Measurements from ENCODE around the gene WFDC5.
"Not testable (repeated sequence)": the region's sequence is repeated elsewhere in the genome, so short reads cannot be mapped to it uniquely, and the experiment has no call there.

The WFDC5 gene

DNA sequence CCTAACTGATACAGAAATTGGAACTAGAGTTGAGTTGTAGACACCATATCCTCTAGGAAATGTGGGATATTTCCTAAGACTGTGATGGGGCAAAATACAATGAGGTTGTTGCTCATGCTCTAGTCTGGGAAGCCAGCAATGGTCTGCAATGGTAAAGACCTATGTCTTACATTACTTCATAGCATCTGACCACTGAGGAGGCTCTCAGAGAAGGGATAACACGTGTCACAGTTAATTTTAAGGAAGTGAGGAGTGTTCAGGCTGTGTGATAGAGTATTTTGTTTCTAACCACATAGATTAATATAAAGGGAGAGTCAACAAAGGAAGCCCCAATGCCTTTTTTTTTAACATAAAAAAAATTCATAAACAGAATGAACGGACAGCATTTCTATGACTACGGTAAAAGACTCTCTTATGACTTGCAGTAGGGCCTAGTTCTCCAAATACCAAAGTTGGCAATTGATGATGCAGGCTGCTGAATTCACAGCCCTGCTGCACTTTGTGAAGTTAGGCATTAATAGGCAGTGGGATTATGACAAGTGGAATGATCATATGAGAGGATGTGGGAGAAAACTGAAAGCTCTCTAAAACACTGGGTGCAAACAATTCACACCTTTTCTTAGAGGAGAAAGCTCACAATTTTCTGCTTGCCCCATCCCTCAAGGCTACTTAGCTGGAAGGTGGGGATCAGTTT lies 27.7 kb downstream of the WFDC5 start:
- no peak for DNase-seq

DNA sequence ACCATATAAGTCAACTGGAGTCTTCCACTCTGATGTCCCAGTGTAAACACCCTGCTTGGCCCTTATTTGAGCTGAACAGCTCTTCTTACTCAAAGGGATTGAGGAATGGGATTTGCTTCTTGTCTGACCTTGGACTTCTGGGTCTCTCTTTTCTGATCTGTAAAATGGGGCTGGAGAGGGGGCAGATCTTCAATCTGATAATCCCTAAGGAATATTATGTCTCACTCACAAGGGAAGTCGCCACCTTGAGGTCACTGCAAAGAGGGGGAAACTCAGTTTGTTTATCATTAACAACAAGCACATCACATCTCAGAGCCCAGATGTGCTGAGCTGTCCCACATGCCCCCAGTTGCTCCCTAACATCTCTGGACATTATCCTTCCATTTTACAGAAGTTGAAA lies 29.1 kb downstream of the WFDC5 start:
- no peak for DNase-seq

DNA sequence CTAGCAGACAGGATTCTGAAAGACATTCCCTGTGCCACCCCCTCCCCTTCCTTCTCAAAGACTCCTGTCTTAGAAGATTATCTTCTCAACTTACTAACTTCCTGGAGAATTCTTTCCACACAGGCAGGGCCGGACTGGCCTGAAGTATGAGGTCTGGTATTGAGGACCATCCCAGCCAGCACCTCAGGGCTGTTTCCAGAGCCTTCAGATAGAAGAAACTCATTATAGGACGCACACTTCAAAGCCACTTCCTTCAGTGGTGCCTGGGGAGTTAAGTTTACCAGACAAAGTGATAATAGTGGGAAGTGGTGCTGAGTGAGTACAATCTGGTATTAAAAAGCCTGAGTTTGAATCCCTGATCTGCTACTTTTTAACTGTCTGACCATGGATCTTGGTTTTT lies 29.7 kb downstream of the WFDC5 start:
- DNase-seq, result no peak

DNA sequence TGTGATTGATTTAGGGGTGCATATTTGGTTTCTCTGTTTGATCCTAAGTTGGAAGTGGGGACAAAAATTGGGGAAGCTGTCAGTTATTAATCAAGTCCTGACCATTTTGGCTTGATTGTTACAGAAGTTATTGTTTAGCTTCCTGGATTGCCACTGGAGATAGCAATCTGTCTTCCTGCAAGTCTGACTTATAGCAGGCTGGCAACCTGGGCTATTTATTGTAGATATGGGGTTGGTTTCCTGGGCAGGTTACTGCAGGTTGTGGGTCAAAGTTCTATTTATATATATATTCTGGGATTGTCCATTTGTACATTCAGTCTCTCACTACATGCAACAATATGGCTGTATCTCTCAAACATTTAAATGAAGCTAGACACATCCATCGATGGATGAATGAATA lies 31.8 kb downstream of the WFDC5 start:
- DNase-seq, result no peak

DNA sequence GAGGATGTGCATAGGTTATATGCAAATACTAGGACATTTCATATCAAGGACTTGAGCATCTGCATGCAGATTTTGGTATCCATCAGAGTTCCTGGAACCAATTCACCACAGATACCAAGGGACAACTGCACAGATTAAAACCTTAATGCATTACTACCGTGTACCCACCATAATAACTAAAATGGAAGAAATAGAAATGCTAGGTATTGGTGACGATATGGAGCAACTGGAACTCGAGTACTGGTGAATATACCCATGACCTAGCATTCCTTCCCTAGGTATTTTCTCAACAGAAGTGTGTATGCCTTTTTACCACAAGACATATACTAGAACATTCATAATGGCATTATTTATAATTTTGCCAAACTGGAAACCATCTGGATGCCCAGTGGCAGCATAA lies 32.5 kb downstream of the WFDC5 start:
- DNase-seq, result no peak

DNA sequence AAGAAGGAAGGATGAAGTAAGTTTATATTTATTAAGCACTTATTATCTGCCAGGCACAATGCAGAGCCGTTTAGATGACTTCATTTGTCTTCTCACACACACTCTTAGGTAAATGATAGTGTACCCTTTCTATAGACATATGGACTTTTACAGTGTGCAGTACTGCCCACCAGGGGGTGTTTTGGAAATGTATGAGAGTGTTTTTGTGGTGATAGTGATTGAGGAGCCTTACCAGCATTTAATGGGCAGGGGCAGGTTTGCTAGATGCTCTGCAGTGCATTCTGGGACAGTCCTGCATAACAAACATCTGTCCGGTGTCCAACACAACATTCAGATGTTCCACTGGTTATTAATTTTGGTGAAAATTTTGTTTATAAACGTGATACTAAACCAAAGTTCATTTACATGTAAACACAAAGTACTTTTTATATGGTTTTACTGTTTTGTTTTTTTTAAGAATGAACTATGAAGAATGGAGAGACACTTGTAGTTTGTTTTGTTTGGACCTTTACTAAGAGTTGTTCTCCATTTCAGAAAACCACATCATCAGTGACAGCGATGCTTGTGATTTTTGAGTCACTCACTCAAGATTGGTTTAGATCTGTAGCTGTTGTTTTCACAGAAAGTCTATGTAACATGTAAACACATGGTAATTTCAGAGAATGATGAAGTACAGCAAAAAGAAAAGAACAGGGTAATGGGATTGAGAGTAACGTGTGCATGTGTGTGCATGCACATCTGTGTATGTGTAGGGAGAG lies 33.9 kb downstream of the WFDC5 start:
- no peak for DNase-seq

DNA sequence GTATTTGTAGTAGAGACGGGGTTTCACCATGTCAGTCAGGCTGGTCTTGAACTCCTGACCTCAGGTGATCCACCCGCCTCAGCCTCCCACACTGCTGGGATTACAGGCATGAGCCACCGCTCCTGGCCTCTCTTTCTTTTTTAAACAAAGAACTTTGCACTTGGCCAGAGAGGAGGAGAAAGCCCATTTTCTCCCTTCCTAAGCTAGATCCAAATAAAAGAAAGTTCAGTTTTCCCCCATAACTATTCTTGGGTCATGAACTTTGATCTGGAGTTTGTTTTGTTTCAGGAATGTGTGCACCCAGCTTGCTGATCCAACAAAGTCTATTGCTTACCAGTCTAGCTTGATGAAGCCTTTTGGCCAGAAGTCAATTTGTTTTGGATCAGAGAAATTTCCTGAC lies 37.4 kb downstream of the WFDC5 start:
- no peak for DNase-seq

DNA sequence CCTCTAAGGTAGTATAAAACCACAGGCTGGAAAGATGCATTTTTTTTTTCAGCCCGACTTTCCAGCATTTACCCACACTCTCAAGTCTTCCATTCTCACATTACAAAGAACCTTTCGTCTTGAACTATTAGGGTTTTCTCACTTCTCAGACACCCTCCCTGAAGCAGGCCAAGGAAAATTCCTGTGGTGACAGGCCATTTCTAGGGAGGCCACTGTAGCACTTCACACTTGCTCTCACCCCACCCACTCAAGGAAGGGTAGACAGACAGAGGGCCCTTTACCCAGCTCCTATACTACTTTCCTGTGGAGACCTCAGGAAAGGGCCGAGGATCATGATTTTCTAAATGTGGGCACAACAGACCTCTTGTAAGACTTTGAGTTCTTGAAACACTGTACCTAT lies 41.8 kb downstream of the WFDC5 start:
- DNase-seq, result no peak

DNA sequence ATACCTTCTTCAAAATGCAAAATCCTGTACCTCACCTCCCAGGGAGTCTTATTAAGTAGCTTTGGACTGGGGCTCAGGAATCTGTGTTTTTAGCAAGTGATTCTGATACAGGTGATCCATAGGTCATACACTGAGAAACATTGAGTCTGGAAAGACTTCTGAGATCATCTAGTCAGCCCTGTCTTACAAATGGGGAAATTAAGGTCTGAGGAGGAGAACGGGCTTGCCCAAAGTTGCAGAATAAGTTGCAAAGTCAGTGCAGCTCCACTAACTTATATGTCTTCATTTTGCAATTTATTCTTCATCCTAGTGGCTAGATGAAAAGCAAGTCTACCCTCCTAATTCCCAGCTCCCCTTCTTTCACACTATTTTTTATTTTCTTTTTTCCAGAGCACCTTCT lies 42.9 kb downstream of the WFDC5 start:
- DNase-seq, result no peak

DNA sequence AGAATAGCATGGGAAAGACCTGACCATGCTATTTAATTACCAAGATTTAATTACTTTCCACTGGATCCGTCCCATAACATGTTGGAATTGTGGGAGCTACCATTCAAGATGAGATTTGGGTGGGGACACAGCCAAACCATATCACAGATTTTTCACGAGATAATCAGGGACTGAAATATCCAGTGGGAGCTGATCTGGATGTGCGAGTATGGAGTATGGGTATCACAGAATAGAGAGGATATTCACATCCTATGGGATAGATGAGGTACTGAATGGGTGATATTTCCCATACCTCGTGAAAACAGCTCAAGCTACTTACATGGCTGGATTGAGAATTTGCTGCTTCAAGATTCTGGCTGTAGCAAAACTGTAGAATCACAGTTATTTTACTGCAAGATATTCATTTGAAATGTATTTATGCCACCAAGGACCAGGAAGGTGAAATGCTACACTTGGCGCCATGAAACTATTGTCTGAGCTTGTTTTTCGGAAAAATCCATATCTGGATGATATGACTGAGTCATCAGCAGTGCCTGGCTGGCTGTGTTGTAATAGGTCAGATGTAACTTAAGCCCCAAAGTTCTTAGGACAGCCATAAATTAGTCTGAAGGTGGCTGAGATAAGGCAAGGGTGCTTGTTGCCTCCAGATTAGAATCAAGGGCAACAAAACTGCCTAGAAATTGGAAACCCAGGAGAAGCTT lies 43.9 kb downstream of the WFDC5 start:
- no peak for DNase-seq

DNA sequence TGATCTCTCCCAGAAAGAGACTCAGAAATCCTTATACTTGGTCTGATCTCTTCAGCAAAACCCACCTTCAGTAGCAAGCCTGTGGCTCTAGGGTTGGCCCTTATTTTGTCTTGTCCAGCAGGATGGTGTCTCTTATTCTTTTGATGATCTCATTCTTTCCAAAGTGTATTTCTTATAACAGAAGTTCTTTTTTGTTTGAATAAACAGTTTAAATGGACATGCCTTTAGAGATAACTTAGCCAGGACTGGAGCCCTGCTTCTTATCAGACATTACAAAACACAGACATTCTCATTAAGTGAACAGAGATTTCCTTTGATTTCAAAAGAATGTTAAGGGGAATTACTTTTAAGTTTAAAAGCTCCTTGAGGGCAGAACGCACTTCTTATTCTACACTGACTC lies 45.7 kb downstream of the WFDC5 start:
- no peak for DNase-seq

DNA sequence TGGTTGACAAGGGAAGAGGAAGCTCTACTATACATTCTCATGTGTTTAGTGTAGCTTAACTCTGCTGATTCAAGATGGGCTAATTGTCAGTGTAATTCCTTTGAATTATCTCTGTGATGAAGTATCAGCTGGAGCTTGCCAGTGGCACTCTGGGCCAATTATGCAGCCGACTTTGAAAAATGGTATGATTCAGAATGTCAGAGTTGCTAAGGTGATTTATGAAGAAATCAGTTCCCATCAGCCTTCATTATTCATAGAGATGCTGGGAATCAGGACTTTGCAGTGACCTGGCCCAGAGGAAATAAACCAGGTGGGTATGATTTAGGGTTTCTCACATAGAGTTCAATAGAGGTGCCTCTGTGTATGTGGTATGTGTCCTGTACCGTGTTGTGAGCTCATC lies 47.4 kb downstream of the WFDC5 start:
- no peak for DNase-seq

DNA sequence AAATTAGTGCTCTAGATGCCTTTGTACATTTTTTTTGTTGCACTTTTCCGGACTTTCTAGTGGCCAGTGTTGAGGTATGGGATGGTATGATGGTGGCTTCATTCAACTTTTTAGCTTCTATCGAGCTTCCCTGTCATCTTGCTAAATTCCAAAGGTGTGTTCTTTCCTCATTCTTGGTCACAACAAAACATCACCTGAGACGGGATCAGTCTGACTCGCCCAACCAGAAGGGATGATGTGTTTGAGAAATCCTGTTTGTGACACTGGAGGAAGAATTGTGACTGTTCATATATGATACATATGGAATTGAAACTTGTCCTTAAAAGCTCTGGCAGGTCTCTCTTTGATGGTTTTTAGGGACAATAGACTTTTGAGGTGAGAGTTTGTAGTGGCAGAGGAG lies 47.9 kb downstream of the WFDC5 start:
- DNase-seq, result no peak

DNA sequence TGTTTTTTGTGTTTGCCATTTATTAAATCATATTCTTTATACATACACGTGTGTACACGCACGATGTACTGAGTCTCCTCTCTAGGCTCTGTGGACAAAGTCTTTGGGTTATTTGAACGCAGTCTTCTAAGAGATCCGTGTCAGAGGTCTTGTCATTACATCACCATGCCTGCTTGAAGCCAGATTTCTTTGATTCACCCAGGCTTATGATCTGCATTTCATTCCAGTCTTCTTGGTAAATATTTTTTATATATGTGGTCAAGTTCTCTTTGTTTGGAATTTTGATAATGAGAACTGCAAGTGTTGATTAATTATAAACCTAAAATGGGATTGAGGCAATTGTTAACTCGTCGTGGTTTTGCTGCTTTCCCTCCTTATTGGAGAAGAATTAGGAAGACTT lies 48.6 kb downstream of the WFDC5 start:
- no peak for DNase-seq

DNA sequence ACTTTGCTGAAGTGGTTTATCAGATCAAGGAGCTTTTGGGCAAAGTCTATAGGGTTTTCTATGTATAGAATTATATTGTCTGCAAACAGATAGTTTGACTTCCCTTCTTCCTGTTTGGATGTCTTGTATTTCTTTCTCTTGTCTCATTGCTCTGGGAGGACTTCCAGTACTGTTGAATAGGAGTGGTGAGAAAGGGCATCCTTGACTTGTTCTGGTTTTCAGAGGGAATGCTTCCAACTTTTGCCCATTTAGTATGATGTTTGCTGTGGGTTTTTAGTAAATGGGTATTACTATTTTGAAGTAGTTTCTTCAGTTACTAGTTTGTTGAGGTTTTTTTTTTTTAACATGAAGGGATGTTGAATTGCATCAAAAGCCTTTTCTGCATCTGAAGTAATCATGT lies 50.2 kb downstream of the WFDC5 start:
- no peak for DNase-seq

DNA sequence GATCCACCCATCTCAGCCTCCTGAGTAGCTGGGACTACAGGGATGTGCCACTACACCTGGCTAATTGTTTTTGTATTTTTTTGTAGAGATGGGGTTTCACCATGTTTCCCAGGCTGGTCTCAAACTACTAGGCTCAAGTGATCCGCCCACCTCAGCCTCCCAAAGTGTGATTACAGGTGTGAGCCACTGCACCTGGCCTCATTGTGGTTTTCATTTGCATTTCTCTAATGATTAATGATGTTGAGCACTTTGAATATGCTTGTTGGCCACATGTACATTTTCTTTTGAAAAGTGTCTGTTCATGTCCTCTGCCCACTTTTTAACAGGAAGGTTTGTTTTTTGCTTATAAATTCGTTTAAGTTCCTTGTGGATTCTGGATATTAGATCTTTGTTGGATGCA lies 51.9 kb downstream of the WFDC5 start:
- not testable (repeated sequence) for DNase-seq

DNA sequence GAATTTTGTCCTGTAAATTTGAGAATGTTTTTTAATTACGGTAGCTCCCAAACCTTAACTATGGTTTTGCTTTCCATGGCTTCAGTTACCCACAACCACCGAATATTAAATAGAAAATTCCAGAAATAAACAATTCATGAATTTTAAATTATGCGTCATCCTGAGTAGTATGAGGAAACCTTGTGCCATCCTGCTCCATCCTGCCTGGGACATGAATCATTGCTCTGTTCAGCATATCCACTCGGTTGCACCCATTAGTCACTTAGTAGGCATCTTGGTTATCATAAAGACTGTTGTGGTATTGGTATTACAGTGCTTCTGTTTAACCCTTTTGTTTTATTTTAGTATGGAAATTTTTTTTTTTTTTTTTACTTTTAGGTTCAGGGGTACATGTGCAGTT lies 53.7 kb downstream of the WFDC5 start:
- no peak for DNase-seq

DNA sequence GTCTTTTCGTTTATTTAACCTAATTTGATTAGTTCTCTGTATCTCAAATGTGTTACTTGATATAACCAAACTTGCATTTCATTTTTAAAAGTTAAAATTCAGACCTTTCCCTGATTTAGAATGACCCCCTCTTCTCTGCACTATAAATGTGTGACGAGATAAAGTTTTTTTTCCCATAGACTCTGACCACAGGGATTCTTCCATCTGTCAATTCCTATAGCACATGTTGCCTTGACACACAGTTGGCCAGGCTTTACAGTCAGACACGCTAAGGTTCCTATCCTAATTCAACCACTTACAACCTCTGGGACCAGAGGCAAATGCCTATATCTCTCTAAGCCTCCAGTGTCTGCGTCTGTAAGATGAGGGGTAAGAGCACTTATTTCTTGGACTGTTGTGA lies 54.7 kb downstream of the WFDC5 start:
- no peak for DNase-seq
